Measurements from ENCODE around the gene CHRNE.

Gene CHRNE

DNA sequence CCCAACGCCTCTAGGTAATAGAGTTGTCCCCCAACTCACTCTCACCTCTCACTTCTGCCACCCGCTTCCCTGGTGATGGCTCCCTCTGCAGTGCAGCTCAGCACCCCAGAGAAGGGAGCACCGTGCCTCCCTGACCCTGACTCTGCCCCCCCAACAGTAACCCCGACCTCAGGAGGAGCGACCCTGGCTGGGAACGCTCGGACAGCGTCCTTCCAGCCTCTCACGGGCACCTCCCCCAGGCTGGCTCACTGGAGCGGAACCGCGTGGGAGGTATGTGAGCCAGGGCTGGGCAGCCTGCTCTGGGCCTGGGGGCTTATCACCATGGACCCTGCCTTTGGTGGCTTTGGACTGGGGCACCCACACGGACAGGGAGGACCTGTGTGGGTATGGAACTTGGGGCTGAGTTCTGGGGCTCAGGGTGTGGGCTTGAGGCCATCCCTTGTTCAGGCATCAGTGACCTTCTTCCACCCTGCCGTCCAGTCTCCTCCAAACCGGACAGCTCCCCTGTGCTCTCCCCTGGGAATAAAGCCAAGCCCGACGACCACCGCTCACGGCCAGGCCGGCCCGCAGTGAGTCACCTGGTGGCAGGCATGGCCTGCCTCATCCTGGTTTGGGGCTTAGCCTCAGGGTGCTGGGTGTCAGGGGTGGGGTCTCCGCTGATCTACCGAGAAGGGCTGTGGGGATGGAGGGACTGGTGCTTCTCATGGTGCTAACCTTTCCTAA, 10.2 kb downstream of the CHRNE start:
- no peak for TF ChIP-seq EZH2 (IDR thresholded peaks at IDR 0.05)
- TF ChIP-seq POLR2AphosphoS5 (IDR thresholded peaks at IDR 0.05; ENCODE audit: borderline replicate concordance, low read depth, low read length): no peak
- TF ChIP-seq FOXP2 (optimal IDR thresholded peaks at IDR 0.05; ENCODE audit: control extremely low read depth, extremely low read length, insufficient read depth): no peak
- no peak for DNase-seq (ENCODE audit: low read depth, low spot score)
- H3K9ac ChIP-seq (ENCODE audit: insufficient read length): no peak overlapping the region
- H3K36me3 ChIP-seq (ENCODE audit: insufficient read depth, low read length): peaks cover 29% of the 10 kb centered on the region; the same call in 1 of the 2 replicates
- no peak overlapping the region for H3K27ac ChIP-seq
- no peaks in the 10 kb centered on the region for H3K9me3 ChIP-seq (ENCODE audit: low read depth, low read length)
- H3K4me3 ChIP-seq: no peak overlapping the region

DNA sequence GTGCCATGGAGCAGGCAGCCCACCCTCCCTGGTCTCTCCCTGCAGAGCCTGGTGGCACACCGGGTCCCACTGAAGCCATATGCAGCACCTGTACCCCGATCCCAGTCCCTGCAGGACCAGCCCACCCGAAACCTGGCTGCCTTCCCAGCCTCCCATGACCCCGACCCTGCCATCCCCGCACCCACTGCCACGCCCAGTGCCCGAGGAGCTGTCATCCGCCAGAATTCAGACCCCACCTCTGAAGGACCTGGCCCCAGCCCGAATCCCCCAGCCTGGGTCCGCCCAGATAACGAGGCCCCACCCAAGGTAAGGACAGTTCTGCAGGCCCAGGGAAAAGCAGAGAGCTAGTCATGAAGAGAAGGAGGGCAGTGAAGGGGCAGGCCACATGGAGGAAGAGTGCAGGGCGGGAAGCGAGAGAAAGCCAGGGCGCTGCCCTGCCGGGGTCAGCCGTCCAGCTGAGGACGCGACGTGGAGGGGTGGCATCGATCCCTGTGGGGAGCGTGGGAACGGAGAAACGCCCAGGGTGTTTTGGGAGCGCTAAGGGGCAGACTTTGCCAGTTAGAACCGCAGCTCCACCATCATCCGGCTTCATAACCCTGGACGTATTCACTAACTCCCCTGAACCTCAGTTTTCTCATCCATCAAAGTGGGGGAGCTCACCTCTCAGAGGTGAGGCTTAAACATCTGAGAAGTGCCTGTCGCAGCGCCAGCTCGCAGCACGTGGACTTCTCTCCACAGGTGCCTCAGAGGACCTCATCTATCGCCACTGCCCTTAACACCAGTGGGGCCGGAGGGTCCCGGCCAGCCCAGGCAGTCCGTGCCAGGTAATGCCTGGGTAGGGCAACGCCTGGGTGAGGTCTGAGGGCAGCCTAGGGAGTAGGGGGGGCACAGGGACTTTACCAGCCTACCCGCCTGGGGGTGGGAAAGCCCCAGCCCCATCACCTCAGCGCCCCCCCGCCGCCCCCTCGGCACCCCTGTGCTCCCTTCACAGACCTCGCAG, 11.2 kb downstream of the CHRNE start:
- H3K9me3 ChIP-seq (ENCODE audit: low read depth, low read length): no peaks in the 10 kb centered on the region
- no peak overlapping the region for H3K27ac ChIP-seq
- TF ChIP-seq FOXP2 (optimal IDR thresholded peaks at IDR 0.05; ENCODE audit: control extremely low read depth, extremely low read length, insufficient read depth) (no peak), POLR2AphosphoS5 (IDR thresholded peaks at IDR 0.05; ENCODE audit: borderline replicate concordance, low read depth, low read length) (no peak), EZH2 (IDR thresholded peaks at IDR 0.05) (no peak)
- no peak overlapping the region for H3K4me3 ChIP-seq
- peaks cover 36% of the 10 kb centered on the region; the same call in 1 of the 2 replicates for H3K36me3 ChIP-seq (ENCODE audit: insufficient read depth, low read length)
- H3K9ac ChIP-seq (ENCODE audit: insufficient read length): no peak overlapping the region
- no peak for DNase-seq (ENCODE audit: low read depth, low spot score)

DNA sequence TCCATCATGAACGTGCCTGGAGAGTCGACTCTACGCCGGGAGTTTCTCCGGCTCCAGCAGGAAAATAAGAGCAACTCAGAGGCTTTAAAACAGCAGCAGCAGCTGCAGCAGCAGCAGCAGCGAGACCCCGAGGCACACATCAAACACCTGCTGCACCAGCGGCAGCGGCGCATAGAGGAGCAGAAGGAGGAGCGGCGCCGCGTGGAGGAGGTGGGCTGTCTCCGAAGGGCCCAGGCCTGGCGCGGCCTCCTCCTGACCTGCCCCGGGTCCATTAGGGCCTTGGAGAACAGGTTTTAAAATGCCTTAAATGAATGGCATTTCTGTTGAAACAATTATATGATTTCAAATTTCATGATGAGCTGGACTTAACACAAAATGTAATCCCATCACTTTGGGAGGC, 15.3 kb downstream of the CHRNE start:
- Histone ChIP-seq H3K9ac (ENCODE audit: insufficient read length) (no peak overlapping the region), H3K9me3 (ENCODE audit: low read depth, low read length) (no peaks in the 10 kb centered on the region), H3K36me3 (ENCODE audit: insufficient read depth, low read length) (peaks cover 37% of the 10 kb centered on the region; the same call in 1 of the 2 replicates), H3K27ac (no peak overlapping the region), H3K4me3 (no peak overlapping the region)
- TF ChIP-seq FOXP2 (optimal IDR thresholded peaks at IDR 0.05; ENCODE audit: control extremely low read depth, extremely low read length, insufficient read depth) (no peak), POLR2AphosphoS5 (IDR thresholded peaks at IDR 0.05; ENCODE audit: borderline replicate concordance, low read depth, low read length) (no peak), EZH2 (IDR thresholded peaks at IDR 0.05) (no peak)
- DNase-seq (ENCODE audit: low read depth, low spot score): no peak

DNA sequence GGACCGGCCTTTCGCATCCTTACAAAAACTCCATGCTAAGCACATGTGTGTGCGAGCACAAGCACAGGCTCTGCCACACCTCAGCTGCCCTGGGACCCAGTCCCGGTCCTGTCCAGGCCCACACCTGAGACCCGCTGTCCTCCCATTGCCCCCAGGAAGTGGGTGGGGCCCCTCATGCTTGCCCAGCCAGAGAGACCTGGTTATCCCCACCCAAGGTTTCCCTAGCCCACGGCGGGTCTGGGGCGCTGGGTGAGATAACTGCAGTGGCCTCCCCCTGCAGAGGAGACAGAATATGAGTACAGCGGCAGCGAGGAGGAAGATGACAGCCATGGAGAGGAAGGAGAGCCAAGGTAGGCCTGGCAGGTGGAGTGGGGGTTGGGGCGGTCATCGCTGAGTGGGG, 16.1 kb downstream of the CHRNE start:
- Histone ChIP-seq H3K27ac (no peak overlapping the region), H3K36me3 (ENCODE audit: insufficient read depth, low read length) (peaks cover 37% of the 10 kb centered on the region; the same call in 1 of the 2 replicates), H3K9ac (ENCODE audit: insufficient read length) (no peak overlapping the region), H3K4me3 (no peak overlapping the region), H3K9me3 (ENCODE audit: low read depth, low read length) (no peaks in the 10 kb centered on the region)
- TF ChIP-seq FOXP2 (optimal IDR thresholded peaks at IDR 0.05; ENCODE audit: control extremely low read depth, extremely low read length, insufficient read depth): no peak
- no peak for TF ChIP-seq POLR2AphosphoS5 (IDR thresholded peaks at IDR 0.05; ENCODE audit: borderline replicate concordance, low read depth, low read length)
- TF ChIP-seq EZH2 (IDR thresholded peaks at IDR 0.05): no peak
- DNase-seq (ENCODE audit: low read depth, low spot score): no peak

DNA sequence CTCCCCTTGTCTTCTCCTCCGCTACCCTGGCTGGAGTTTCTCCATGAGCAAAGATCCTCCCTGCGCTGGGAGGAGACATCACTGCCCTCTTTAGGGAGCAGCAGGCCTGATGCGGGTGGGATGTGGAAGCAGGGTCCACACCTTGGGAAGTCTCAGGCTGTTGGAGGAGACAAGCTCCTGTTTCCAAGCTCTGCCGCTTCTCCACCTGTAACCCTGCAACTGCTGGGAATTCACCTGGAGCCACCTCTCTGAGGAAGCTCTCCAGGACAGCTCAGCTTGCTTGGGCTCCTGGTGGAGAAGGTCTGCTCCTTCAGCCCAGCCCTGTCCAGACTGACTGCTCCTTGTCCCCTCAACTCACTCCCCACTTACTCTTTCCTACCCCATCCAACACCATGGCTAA, 18.4 kb downstream of the CHRNE start:
- peaks cover 27% of the 10 kb centered on the region; the same call in 1 of the 2 replicates for H3K36me3 ChIP-seq (ENCODE audit: insufficient read depth, low read length)
- no peak for DNase-seq (ENCODE audit: low read depth, low spot score)
- no peak overlapping the region for H3K4me3 ChIP-seq
- no peak overlapping the region for H3K27ac ChIP-seq
- no peaks in the 10 kb centered on the region for H3K9me3 ChIP-seq (ENCODE audit: low read depth, low read length)
- no peak overlapping the region for H3K9ac ChIP-seq (ENCODE audit: insufficient read length)
- TF ChIP-seq POLR2AphosphoS5 (IDR thresholded peaks at IDR 0.05; ENCODE audit: borderline replicate concordance, low read depth, low read length) (no peak), FOXP2 (optimal IDR thresholded peaks at IDR 0.05; ENCODE audit: control extremely low read depth, extremely low read length, insufficient read depth) (no peak)

DNA sequence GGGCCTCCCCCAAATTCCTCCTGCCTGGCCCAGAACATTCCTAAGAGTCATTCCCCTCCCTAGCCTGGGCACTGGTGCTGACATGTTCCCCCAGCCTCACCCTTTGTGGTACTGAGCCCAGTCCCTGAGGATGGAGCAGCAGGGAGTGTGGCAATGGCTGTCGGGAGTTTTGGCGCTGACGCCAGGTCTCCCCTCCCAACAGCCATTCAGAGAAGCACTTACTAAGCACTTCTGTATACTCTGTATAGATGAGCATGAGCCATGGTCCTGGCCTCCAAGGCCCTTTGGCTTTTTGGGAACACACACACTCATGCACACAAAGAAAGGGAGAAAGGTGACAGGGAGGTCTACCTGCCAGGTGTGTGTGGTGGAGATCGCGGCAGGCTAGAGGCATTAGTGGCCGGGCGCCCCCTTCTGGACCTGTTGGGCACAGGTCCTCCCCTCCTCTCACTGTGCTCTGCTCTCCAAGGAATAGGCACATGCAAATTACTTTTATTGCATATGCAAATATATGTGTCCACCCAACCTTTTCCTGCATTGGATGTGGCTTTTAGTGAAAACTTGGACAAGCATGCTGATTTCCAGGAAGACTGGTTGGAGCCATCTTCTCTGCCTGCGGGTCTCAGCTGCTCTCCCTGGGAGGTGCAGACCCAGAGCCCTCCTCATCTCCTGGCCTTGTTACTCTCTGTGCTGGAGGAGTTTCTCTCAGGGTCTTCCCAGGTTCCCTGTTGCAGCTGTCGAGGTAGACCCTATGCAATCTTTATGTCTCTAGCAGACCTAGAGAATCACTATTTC, 20.9 kb downstream of the CHRNE start:
- TF ChIP-seq EZH2 (IDR thresholded peaks at IDR 0.05): no peak
- no peak for TF ChIP-seq POLR2AphosphoS5 (IDR thresholded peaks at IDR 0.05; ENCODE audit: borderline replicate concordance, low read depth, low read length)
- TF ChIP-seq FOXP2 (optimal IDR thresholded peaks at IDR 0.05; ENCODE audit: control extremely low read depth, extremely low read length, insufficient read depth): no peak
- no peak for DNase-seq (ENCODE audit: low read depth, low spot score)
- Histone ChIP-seq H3K36me3 (ENCODE audit: insufficient read depth, low read length) (peaks cover 20% of the 10 kb centered on the region; the same call in 1 of the 2 replicates), H3K9me3 (ENCODE audit: low read depth, low read length) (no peaks in the 10 kb centered on the region), H3K4me3 (no peak overlapping the region), H3K27ac (no peak overlapping the region), H3K9ac (ENCODE audit: insufficient read length) (no peak overlapping the region)

DNA sequence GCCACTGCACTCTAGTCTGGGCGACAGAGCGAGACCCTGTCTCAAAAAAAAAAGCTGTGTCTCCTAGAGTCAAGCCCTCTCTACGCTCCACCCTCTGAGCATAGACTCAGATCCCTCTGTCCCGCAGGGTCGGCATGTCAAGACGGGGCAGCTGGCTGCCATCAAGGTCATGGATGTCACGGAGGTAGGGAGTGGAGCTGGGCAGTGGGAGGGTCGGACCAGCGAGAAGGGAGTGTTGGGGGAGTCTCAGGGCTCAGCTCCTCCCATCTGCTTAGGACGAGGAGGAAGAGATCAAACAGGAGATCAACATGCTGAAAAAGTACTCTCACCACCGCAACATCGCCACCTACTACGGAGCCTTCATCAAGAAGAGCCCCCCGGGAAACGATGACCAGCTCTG, 22.0 kb downstream of the CHRNE start:
- H3K4me3 ChIP-seq: no peak overlapping the region
- no peak for DNase-seq (ENCODE audit: low read depth, low spot score)
- no peaks in the 10 kb centered on the region for H3K9me3 ChIP-seq (ENCODE audit: low read depth, low read length)
- peaks cover 9% of the 10 kb centered on the region; the same call in 1 of the 2 replicates for H3K36me3 ChIP-seq (ENCODE audit: insufficient read depth, low read length)
- TF ChIP-seq FOXP2 (optimal IDR thresholded peaks at IDR 0.05; ENCODE audit: control extremely low read depth, extremely low read length, insufficient read depth) (no peak), EZH2 (IDR thresholded peaks at IDR 0.05) (no peak), POLR2AphosphoS5 (IDR thresholded peaks at IDR 0.05; ENCODE audit: borderline replicate concordance, low read depth, low read length) (no peak)
- H3K27ac ChIP-seq: no peak overlapping the region
- H3K9ac ChIP-seq (ENCODE audit: insufficient read length): no peak overlapping the region
